ENCODE data around the gene KIF4B.
"Not testable (repeated sequence)": the region's sequence is repeated elsewhere in the genome, so short reads cannot be mapped to it uniquely, and the experiment has no call there.

The KIF4B gene

DNA sequence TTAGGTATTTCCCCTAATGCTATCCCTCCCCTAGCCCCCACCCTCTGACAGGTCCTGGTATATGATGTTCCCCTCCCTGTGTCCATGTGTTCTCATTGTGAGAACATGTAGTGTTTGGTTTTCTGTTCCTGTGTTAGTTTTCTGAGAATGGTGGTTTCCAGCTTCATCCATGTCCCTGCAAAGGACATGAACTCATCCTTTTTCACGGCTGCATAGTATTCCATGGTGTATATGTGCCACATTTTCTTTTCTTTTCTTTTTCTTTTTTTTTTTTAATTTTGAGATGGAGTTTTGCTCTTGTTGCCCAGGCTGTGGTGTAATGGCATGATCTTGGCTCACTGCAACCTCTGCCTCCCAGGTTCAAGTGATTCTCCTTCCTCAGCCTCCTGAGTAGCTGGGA, 7.3 kb upstream of the KIF4B start:
- DNase-seq: not testable (repeated sequence)

GRCh38 chr5:155008669-155009068, 4.9 kb upstream of the KIF4B start:
- DNase-seq: no peak

- DNase-seq: no peak
Measured at GRCh38 chr5:155010881-155011280, 2.7 kb upstream of the KIF4B start.

- DNase-seq: no peak
Measured at GRCh38 chr5:155015239-155015638, 1.7 kb downstream of the KIF4B start.

DNA sequence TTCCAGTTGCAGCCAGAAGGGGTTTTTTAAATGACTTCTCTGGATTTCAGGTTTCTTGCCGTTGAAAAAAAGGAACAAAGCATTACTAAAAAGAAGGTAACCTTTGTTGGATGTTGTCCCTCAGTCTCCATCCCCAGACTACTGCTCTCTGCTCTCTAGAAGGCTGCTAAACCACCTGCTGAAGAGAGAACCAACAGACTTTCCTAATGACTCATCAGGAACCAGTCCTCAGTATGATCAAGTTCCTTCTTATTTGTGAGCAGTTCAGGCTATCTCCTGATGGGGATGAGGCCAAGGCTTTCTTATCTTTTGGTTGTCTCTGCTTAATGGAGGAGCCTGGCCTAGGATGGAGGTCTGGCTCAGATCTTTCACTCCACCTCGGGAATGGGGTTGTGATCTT, 4.1 kb downstream of the KIF4B start:
- DNase-seq: no peak

GRCh38 chr5:155019601-155020226, 6.2 kb downstream of the KIF4B start:
- DNase-seq: no peak

- no peak for DNase-seq
Measured at GRCh38 chr5:155021842-155022241, 8.3 kb downstream of the KIF4B start.

DNA sequence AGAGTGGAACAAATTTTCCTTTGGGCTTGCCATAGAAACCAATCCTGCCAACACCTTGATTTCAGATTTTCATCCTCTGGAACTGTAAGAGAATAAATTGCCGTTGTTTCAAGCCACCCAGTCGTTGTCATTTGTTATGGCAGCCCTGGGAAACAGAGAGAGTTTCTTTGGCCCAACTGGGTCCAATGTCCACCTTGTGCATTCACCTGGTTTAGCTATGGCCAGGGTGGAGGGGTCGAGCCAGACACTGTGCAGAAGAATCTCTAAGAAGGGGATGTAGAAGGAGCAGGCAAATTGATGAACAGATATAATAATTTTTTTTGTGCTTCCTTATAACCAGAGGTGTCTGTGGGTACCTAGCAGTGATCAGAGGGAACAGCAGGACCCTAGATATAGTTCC, 9.8 kb downstream of the KIF4B start:
- no peak for DNase-seq

DNA sequence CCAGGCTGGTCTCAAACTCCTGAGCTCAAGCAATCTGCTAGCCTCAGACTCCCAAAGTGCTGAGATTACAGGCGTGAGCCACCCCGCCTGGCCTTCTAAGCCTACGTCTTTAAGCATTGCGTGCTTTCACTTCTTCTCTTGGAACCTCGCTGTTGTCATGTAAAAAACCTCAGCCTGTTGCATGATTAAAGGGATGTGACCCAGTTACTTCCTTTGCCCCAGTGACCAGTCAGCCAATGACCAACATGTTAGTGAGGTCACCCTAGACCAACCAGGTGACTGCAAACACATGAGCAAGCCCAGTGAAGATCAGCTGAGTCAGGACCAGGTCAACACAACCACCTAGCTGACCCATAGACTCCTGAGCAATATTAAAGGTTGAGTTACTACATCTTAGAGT, 10.5 kb downstream of the KIF4B start:
- DNase-seq: no peak

DNA sequence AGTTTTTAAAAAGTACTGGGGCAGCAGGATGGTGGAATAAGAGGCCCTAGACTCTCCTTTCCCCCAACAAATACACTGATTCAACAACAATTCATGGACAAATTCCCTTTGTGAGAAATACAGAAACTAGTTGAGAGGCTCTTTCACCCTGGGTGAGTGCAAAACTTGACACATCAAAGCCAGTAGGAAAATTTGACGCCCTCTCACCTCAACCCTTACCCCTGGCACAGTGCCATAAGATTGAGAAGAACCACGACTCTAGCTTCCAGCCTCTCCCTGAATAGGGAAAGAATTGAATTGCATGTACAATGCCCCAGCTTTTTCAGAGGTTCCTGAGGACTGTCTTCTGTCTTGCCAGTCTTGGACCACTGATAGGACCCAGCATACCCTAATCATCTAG, 12.3 kb downstream of the KIF4B start:
- no peak for DNase-seq

- no peak for DNase-seq
Measured at GRCh38 chr5:155027993-155028629, 14.6 kb downstream of the KIF4B start.

DNA sequence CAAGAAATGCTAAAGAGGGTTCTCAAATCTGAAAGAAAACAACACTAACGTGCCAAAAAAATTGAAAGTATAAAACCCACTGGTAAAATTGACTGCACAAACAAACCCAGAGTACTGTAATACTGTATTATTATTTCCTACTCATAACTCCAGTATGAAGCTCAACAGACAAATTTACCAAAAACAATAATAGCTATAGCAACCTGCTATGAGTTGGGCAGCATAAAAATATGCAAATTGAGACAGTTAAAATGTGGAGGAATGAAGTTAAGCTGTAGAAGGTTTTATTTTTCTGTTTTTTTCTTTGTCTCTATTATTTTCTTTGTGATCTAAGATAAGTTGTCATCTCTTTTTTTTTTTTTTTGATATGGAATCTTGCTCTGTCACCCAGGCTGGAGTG, 15.7 kb downstream of the KIF4B start:
- no peak for DNase-seq

DNA sequence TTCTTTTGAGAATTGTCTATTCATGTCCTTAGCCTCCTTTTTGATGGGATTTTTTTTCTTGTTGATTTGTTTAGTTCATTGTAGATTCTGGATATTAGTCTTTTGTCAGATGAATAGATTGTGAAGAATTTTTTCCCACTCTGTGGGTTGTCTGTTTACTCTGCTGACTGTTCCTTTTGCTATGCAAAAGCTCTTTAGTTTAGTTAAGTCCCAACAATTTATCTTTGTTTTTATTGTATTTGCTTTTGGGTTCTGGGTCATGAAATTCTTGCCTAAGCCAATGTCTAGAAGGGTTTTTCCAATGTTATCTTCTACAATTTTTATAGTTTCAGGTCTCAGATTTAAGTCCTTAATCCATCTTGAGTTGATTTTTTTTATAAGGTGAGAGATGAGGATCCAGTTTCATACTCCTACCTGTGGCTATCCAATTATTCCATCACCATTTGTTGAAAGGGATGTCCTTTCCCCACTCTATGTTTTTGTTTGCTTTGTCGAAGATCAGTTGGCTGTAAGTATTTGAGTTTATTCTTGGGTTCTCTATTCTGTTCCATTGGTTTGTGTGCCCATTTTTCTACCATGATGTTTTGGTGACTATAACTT, 20.7 kb downstream of the KIF4B start:
- DNase-seq: not testable (repeated sequence)

DNA sequence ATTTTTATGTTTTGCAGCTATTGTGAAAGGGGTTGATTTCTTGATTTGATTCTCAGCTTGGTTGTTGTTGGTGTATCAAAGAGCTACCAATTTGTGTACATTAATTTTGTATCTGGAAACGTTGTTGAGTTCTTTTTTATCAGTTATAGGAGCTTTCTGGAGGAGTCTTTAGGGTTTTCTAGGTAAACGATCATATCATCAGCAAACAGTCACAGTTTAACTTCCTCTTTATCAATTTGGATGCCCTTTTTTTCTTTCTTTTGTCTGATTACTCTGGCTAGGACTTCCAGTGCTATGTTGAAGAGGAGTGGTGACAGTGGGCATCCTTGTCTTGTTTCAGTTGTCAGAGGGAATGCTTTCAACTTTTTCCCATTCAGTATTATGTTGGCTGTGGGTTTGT, 21.5 kb downstream of the KIF4B start:
- not testable (repeated sequence) for DNase-seq

DNA sequence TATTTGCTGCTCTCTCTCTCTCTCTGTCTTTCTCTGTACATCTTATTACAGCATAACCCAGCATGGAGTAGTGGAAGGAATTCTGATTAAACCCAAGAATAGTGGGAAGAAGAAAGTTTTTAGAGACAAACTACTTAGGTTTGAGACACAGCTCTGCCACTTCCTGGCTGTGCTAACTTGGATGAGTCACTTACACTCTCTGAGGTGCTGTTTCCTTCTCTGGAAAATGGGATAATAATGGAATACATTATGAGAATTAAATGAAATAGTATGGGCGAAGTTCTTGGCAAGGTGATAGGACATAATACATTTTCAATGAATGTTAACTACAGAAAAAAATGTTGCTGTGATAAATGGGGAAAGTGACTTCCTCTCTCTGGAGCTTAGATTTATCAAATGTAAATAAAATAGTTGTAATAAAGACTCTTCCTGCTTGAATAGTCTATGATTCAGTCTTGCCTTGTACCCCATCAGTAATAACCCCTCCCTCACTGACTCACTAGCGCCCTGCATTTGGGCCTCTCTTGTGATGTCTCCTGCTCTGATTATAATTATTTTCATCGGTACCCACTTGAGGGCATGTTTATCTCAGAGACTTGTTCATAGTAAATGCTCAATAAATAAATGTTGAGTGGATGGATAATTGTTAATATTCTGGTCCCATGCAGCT, 27.6 kb downstream of the KIF4B start:
- no peak for DNase-seq

- no peak for DNase-seq
Measured at GRCh38 chr5:155044591-155044990, 31.0 kb downstream of the KIF4B start.

GRCh38 chr5:155046591-155046990, 33.0 kb downstream of the KIF4B start:
- DNase-seq: no peak

GRCh38 chr5:155047818-155048217, 34.3 kb downstream of the KIF4B start:
- DNase-seq: no peak

DNA sequence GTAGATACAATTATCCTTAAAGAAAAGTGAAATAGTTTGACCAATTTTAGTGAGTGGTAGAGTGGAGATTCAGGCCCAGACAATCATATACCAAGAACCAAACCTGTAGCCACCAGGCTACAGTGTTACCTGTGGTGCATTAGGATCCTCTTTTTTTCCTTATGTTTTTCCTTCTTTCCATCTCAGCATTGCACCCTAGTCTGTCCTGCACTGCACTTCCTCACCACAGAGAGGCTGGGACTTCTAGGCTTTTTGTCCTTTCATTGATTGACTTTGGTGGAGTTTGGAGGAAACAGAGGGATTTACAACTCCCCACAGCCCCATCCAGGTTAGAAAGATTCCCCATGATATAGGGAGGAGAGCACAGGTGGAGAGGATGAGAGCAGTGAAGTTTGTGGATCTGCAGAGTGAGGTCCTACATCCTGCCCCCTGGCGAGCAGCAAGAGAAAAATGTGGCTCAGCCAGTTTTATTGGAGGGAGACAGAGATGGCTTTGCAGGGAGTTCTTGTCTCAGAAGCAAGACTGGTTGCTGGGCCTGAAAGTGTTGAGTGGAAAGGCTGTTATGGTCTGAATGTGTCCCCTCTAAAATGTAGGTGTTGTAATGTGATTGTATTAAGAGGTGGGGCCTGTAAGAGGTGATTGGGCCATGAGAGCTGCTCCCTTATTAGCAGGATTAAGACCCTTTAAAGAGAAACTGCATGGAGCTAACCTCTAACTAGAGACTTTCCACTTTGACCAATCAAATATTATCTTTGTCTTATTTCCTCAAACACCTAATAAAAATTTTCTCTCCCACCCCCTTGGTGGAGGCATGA, 36.2 kb downstream of the KIF4B start:
- DNase-seq: no peak

- no peak for DNase-seq
Measured at GRCh38 chr5:155050384-155051019, 36.9 kb downstream of the KIF4B start.

DNA sequence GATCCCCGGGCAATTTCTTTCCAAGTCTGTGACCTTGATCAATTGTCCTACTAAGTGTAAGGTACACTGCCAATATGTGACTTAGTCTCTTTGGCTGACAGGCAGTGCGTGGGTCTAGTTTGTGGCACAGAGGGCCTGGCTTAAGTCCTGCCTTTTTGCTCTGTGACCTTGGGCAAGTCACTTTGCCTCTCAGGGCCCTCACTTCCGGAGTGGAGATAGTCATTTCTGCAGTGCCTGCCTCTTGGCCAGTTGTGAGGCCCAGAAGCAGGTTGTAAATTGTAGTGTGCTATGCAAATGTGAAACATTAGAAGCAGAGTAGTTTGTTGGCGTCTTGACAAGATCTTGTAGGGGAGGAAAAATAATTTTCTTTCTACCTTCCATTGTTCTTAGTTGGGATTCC, 39.0 kb downstream of the KIF4B start:
- DNase-seq: no peak

DNA sequence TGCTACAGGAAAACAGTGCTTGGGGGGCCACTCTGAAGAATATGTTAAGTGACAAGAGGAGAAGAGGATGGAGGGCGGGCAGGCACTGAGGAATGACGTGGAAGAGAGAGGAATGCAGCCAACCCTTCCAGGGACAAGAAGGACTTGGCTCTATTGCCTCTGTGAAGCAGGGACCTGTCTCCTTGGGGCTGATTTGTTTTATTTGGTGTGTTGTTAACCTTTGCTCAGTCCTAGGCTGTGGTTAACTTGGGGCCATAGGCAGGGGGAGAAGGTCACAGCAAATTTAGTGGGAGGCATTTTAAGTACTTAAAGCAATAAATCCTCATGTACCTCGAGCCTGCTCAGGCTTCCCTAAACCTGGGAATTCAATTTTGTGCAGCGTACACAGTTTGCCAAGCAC, 39.9 kb downstream of the KIF4B start:
- no peak for DNase-seq
